ENCODE data around the gene SEZ6L2. TPM values are rescaled to one million over a fixed set of nuclear protein-coding genes. Genes with fewer than 3 reads are reported as not detected.
A peak's percentile ranks its signal among the peaks of the same experiment; 100 is the strongest.
"Not testable (repeated sequence)": the region's sequence is repeated elsewhere in the genome, so short reads cannot be mapped to it uniquely, and the experiment has no call there.

The SEZ6L2 gene
- total RNA-seq = 1 to 10 TPM in 1 of 2 donors, under 1 TPM in 1; 0.82 to 1.8 TPM
- long read RNA-seq, partial matches to known transcripts = 1 of 1 reads
- long read RNA-seq, other reads (novel, unspliced or antisense) = 0 of 1 reads

DNA sequence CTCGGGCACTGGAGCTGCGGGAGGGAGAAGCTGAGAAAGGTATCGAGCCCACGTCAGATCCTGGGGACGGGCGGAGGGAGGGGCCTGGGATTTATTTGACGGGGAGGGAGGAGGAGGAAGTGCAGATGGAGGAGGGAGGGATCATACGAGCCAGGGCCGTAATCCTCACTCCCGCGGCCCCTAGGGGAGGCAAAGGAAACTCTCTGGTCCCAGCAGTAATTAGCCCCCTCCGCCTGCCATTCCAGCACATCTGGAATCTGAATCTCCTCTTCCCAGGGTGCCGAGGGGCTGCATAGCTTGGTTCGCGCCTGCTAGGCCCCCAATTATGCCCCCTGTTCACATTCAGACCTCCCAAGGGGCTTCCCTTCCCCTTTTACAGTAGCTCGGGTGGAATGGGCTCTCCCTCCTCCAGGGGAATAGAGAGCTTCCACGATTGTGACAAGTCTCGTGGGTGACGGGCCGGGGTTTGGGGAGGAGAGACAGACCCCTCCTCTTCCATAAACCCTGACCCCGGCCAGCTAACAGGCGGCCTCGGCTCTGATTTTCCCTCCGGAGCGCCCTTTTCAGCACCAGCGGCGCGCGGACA is at the start of gene SEZ6L2:
Gene SEZ6L2, minus strand, starts transcription at position 35 of the 586 bp plus-strand sequence. CDS start 531 bp downstream, outside the sequence.
- intact Hi-C loops (cut with DNase I) = no loop called here
- DNase-seq (peak; percentile 54), ATAC-seq (peak; percentile 70 to 83)

DNA sequence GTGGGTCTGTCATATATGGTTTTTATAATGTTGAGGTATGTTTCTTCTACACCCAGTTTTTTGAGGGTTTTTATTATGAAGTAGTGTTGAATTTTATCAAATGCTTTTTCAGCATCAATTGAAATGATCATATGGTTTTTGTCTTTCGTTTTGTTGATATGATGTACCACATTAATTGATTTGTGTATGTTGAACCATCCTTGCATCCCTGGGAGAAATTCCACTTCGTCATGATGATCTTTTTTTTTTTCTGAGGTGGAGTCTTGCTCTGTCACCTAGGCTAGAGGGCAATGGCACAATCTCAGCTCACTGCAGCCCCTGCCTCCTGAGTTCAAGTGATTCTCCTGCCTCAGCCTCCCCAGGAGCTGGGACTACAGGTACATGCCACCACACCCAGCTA is 48.5 kb upstream of the SEZ6L2 start:
- ATAC-seq (no peak), DNase-seq (no peak)
- intact Hi-C loops (cut with DNase I) = loop anchor here in 1 of 2 donors (10.0 kb wide), 1 partner anchor 63 kb away; no protein-coding TSS in a partner anchor

DNA sequence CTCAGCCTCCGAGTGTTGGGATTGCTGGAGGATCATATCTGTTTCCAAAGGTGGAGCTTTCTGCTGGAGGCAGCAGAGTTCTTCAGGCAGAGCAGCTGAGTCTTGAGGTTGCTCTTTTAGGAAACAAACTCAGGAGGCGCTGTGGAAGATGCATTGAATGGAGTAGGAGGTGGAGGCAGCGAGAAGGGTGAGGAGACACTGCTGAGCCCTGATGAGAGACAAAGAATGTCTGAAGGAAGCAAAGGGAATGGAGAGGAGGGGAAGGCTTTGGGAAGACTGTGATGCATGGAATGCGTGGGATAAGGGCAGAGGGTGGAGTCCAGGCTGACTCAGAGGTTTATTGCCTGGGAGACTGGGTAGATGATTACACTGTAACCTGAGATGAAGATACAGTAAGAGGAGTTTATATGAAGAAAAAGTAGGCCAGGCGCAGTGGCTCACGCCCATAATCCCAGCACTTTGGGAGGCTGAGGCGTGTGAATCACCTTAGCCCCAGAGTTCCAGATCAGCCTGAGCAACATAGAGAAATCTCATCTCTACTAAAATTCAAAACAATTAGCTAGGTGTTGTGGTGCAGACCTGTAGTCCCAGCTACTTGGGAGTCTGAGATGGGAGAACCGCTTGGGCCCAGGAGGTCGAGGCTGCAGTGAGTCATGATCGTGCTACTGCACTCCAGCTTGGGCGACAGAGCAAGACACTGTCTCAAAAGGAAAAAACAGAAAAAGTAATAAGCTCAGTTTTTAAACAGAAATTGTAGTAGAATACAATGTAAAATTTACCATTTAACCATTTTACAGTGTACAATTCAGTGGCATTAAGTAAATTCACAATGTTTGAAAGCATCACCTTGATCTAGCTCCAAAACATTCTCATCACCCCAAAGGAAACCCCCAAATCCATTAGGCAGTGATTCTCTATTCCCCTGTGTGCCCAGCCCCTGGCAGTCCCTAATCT is 44.8 kb upstream of the SEZ6L2 start:
- ATAC-seq (peak; percentile 74 to 100), DNase-seq (peak; percentile 45)
- intact Hi-C loops (cut with DNase I) = loop anchor here in 1 of 2 donors (10.0 kb wide), 1 partner anchor 59 kb away; no protein-coding TSS in a partner anchor

DNA sequence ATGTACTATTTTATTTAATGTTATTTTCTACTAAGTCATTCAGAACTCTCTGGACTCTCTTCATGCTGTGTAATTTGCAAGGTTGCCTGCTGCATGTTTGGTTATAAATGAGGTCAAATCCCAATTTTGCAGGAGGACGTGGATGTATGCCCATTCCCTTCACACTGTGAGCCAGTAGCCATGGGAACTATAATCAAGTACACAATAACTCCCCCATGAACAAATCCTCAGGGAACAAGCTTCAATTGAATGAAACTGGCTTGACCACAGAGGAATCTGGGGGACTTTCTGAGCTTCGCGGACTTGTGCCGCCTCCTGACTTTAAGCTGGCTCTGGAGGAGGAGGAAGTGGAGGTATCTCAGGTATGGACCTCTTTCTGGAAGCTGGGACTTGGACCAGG is 41.3 kb upstream of the SEZ6L2 start:
- no peak for DNase-seq
- ATAC-seq = no peak
- intact Hi-C loops (cut with DNase I) = loop anchor here in 1 of 2 donors (10.0 kb wide), 1 partner anchor 56 kb away; no protein-coding TSS in a partner anchor

DNA sequence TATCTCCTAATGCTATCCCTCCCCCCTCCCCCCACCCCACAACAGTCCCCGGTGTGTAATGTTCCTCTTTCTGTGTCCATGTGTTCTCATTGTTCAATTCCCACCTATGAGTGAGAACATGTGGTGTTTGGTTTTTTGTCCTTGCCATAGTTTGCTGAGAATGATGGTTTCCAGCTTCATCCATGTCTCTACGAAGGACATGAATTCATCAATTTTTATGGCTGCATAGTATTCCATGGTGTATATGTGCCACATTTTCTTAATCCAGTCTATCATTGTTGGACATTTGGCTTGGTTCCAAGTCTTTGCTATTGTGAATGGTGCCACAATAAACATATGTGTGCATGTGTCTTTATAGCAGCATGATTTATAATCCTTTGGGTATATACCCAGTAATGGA is 32.4 kb upstream of the SEZ6L2 start:
- DNase-seq; ATAC-seq; intact Hi-C loops (cut with DNase I): not testable (repeated sequence)

DNA sequence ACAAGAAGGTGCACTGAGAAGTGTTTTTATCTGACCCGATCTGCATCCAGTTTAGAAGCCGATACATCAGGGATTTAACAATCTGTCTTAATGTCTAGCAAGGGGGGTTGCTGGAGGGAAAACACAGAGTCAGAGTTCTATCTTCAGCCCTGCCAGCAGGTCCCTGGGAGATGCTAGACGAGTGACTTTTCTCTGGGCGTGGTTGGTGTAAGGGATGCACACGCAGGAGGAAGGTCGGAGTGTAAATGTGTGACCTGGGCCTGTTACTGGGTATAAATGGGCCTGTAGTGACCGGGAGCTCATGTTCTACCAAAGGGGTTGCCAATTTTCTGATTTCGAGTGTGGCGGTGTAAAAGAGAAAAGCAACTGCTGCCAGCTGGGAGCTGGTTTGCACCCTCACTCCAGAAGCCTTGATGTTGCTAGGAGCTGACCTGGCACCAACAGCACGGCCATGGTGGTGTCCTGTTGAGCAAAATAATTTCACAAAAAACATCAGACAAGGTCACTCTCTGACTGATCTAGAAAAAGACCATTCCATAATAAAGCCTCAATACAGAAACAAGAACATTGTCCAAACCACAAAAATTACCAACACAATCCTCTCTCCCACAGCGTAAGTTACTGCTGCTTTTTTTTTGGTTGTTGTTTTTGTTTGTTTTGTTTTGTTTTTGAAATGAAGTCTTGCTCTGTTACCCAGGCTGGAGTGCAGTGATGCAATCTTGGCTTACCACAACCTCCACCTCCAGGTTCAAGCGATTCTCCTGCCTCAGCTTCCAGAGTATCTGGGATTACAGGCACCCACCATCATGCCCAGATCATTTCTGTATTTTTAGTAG is 27.9 kb upstream of the SEZ6L2 start:
- no peak for DNase-seq
- no peak for ATAC-seq
- intact Hi-C loops (cut with DNase I) = loop anchor here in 1 of 2 donors (10.0 kb wide), 1 partner anchor 68 kb away; the partner anchor contains the start of genes HIRIP3 and INO80E

DNA sequence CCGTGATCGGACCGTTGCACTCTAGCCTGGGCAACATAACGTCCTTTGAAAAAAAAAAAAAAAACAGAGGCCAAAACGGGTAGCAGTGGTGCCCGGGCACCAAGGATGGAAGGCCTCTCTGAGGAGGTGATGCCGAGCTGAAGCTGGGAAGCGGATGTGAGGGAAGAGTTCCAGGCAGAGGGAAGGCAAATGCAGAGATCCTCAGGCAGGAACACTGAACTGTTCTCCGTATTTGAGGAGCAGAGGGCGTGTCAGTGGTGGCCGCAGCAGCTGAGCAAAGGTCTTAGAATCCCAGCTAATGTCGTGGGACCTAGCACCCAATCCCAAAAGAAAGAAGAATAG is 27.3 kb upstream of the SEZ6L2 start:
- DNase-seq = no peak

DNA sequence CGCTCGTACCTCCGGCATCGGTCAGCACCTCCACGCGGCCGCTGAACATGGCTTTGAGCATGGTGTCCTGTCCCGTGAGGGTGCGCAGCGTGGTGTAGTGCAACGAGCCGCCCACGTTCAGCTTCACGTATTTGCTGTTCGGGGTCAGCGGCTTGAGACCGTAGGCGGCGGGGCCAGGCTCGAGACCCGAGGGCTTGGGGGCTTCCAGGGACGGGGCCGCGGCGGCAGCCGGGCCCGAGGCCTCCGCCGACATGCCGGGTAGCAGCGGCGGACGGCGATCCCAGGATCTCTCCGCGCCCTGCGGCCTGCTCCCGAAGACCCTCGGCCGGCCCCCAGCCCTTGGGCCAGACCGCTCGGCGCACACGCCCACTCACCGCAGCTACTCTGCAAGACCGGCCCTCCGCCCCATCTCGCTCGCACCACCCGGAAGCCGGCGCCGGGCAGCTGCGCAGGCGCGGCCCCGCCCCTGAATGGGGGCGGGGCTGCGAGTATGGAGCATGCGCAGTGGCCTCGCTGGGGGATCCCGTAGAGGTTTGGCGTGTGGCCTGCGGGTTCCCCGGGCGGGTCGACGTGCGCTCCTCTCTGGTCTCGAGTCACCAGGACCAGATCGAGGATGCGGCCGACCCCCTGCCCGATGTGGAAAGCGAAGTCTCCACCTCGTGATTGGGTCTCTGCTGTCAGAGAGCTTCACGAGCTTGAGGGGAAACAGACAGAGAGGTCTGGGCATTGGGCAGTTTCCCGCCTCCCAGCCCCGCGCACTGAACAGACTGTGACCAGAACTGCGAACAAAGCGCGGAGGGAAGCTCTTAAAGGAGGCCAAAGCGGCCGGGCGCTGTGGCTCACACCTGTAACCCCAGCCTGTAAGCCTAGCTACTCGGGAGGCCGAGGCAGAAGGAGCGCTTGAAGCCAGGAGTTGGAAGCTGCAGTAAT is 26.7 kb upstream of the SEZ6L2 start, which contains the start of gene KCTD13:
Gene KCTD13, minus strand, starts transcription at position 446 of the 930 bp plus-strand sequence. Its CDS starts 193 bp downstream, at position 253.
- ATAC-seq (peak; percentile 99), DNase-seq (peak; percentile 85)
- intact Hi-C loops (cut with DNase I) = loop anchor here in 1 of 2 donors (10.0 kb wide), 1 partner anchor 69 kb away; the partner anchor contains the start of genes HIRIP3 and INO80E

More for the DNA sequence above, 27.3 kb upstream of the SEZ6L2 start:
- ATAC-seq = peak; percentile 32 to 46
- intact Hi-C loops (cut with DNase I) = loop anchor here in 1 of 2 donors (10.0 kb wide), 1 partner anchor 68 kb away; the partner anchor contains the start of genes HIRIP3 and INO80E

DNA sequence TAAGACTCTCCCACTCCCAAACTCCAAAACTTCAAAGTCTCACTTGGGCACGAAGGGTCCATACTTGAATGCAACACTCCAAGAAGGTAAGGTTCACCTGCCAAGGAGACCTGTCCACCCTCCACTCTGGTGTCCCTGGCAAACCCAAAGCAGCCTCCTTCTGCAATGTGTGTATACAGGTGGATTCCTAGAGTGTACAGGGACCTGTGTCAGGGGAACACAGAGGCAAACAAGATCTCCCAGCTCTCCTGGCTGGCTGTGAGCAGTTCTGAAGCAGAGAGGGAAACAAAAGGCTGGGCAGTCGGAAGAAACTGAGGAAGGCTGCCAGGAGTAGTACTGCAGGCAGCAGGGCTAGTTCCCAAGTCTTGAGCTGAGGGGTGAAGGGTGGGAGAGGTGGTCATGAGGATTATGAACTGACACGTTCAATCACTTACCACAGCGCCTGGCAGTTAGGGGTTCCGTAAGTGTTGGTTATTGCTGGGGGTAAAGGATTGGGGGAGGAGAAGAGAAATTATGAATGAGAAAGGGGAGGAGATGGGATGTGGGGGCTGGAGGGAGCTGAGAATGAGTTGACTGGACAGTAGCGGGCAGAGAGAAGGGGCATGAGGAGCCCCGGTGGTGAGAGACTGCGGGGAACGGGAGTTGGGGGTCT is 25.9 kb upstream of the SEZ6L2 start:
- no peak for ATAC-seq
- intact Hi-C loops (cut with DNase I) = loop anchor here in 1 of 2 donors (10.0 kb wide), 1 partner anchor 70 kb away; the partner anchor contains the start of genes HIRIP3 and INO80E

DNA sequence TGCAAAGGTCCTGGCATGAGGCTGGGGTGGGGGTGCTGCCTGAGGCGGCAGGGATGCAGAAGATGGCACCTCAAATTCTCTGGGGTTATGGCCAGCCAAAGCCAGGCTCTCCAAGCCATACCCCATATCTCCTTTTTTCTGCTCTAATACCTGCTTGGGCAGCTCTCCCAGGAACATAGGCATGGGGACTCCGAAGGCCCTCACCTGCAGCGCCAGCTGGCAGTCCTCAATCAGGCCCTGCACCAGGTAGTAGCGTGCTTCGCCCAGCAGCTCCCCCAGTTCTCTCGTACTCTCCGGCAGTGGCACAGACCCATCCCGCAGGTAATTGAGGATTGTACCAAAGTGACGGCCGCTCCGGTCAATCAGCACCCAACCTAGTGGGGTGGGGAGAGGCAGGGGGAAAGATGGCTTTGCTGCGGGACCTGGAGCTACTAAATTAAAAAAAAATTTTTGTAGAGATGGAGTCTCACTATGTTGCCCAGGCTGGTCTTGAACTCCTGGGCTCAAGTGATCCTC is 23.7 kb upstream of the SEZ6L2 start:
- intact Hi-C loops (cut with DNase I) = loop anchor here in 1 of 2 donors (10.0 kb wide), 1 partner anchor 72 kb away; the partner anchor contains the start of genes HIRIP3 and INO80E
- DNase-seq (no peak), ATAC-seq (no peak)

More for the DNA sequence above, 25.9 kb upstream of the SEZ6L2 start:
- no peak for DNase-seq

DNA sequence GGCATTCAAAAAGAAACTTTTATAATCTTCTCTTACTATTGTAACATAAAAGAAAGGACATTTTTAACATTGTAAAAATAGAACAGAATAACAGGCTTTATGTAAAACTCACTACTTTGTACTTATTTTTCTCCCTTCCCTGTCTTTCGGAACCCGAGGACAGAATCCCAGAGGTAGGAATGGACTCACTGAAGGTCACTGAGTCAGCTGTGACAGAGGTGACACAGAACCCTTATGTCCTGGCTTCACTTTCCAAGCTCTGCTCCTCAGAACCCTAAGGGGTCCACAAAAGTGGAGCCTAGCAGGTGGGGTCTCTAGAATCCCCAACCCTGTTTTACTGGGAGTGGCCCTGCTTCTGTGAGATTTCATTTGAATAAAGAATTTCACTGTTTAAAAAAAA is 23.0 kb upstream of the SEZ6L2 start:
- ATAC-seq = no peak
- intact Hi-C loops (cut with DNase I) = loop anchor here in 1 of 2 donors (10.0 kb wide), 1 partner anchor 72 kb away; the partner anchor contains the start of genes HIRIP3 and INO80E
- DNase-seq = no peak

DNA sequence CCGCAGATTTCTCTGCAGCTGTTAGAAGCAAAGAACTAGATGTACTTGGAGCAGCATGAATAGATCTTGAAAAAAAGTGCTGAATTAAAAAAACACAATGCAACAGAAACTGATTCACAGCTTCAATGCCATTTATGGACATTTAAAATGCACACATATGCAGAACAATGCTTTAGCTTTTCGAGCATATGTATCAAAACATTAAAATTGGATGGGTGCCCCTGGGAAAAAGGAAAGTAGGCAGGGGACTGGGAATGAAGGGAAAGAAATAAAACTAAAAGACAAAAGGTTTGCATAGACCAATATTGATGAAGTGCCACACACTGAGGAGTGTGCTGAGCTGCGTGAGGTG is 21.7 kb upstream of the SEZ6L2 start:
- ATAC-seq = no peak
- DNase-seq = no peak
- intact Hi-C loops (cut with DNase I) = loop anchor here in 1 of 2 donors (10.0 kb wide), 1 partner anchor 74 kb away; the partner anchor contains the start of genes HIRIP3 and INO80E

DNA sequence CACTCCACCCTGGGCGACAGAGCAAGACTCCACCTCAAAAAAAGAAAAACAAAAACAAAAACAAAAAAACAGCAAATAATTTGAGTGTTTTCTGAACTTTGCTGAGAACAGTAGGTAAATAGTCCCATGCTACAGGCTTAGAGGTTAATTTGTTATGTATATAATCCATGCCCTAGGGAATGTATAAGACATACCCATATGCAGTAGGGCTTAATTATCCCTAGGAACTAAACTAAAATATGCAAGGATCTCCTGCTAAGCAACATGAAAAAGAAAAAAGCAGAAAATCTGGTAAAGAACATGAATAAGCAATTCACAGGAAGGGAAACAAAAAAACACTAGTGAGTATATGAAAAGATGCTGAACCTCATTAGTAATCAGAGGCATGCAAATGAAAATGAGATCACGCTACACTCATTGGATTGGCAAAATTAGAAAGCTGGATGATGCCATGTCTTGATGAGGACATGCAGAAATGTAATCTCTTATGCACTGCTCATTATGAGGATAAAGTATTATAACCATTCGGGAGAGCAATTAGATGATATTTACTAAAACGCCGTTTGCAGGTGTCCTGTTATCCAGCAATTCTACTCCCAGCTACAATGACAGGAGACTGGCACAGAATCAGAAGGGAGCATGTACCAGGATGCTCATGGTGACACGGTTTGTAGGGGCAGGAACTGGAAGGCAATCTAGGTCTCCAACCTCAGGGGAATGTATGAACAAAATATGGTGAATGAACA is 21.1 kb upstream of the SEZ6L2 start:
- ATAC-seq (no peak), DNase-seq (no peak)
- intact Hi-C loops (cut with DNase I) = loop anchor here in 1 of 2 donors (10.0 kb wide), 1 partner anchor 74 kb away; the partner anchor contains the start of genes HIRIP3 and INO80E

DNA sequence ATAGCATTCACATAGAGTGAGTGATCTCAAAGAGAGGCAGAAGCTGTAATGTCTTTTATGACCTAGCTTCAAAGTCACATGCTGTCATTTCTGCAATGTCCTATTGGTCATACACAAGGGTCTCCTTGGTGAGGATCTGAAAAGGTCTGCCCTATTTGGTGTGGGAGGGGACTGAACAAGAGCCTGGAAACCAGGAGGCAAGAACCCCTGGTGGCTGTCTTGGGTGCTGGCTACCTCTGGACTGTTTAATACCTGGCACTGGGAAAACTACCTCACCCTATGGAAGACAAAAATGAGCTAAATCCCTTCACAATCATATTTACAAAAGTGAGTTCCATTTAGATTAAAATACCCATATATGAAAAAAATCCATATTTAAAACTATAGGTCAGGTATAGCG is 17.6 kb upstream of the SEZ6L2 start:
- ATAC-seq (no peak), DNase-seq (no peak)
- intact Hi-C loops (cut with DNase I) = no loop called here

DNA sequence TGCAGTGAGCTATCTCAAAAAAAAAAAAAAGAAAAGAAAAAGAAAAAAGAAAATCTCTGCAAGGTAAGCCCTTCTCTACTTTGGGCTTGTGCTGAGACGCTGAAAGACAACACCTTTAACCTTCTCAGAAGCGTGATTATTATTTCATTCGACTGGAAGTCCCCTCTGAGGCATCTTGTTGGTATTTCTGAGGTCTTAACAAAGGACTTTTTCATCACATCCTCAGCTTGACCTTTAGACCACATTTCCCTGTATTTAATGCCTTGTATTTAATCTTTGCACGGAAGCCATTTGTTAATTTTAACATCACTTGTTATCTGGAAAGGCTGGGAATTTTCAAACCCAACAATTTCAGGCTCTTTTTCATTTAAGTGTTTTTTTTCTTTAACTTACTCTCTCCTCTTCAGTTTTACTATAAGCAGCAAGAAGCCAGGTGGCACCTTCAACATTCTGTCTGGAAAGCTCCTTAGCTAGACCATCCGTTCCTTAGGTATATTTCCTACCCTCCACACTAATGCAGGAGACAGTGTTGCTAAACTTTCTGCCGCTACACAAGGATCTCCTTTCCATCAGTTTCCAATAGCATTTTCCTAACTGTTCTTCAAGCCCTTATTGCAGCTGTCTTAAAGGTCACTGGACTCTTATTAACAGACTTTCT is 16.4 kb upstream of the SEZ6L2 start:
- no peak for DNase-seq
- no peak for ATAC-seq
- intact Hi-C loops (cut with DNase I) = no loop called here

Measured in left cardiac atrium (tissue), 4 donors.